Muscle layer of duodenum (tissue), 2 donors: Measurements from ENCODE around the gene RALGPS1.

Experiments used
- H3K27ac ChIP-seq: one replicate; pipeline ENCODE4 v1.7.0; 2013; ENCODE audit warnings: mild to moderate bottlenecking, low read length
- H3K27me3 ChIP-seq: one replicate; pipeline ENCODE4 v1.7.0; 2013; ENCODE audit warnings: low read depth, mild to moderate bottlenecking, control low read depth, low read length
- H3K36me3 ChIP-seq, 2 donors: one replicate each; pipeline ENCODE4 v1.7.0; 2013; ENCODE audit warnings: low read length in 2 of 2, control low read depth in 1 of 2, mild to moderate bottlenecking in 1 of 2; ENCODE audit not compliant: insufficient read depth in 2 of 2, control insufficient read depth in 1 of 2
- H3K4me1 ChIP-seq, 2 donors: one replicate each; pipeline ENCODE4 v1.7.0; 2013; ENCODE audit warnings: low read length in 2 of 2, mild to moderate bottlenecking in 2 of 2, control low read depth in 1 of 2, moderate library complexity in 1 of 2; ENCODE audit not compliant: insufficient read depth in 2 of 2, control insufficient read depth in 1 of 2
- H3K4me3 ChIP-seq, 2 donors: one replicate each; pipeline ENCODE4 v1.7.0; 2013; ENCODE audit warnings: low read length in 2 of 2, low read depth in 1 of 2, mild to moderate bottlenecking in 1 of 2
- H3K9me3 ChIP-seq, 2 donors: one replicate each; pipeline ENCODE4 v1.7.0; 2013; ENCODE audit warnings: low read length in 2 of 2, control low read depth in 1 of 2, mild to moderate bottlenecking in 1 of 2; ENCODE audit not compliant: control insufficient read depth in 1 of 2
- donor health status: healthy.

RALGPS1 gene

GRCh38 chr9:127058645-127059021 is 144.1 kb downstream of the RALGPS1 start:
- Histone ChIP-seq H3K27ac (no peak overlapping the region), H3K4me1 (peaks cover 3 to 14% of the 10 kb centered on the region in 2 donors)

DNA sequence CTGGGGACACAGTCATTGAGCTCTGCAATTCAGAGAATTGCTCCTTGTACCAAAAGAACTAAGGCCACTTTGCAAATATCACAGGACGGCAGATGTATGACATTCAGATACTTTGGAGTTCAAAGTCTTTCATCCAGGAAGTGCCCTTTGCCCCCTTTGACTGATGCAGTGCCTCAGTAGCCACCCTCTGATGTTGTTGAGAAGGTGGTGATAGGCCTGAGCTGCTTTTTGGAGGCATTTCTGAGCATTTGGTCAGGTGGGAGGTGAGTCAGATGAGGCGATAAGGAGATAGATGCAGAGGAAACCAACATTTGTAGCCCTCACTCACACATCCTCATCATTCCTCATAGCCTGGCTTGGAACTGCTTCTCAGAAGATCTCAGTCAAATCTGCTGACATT is 144.4 kb downstream of the RALGPS1 start:
- H3K4me3 ChIP-seq: no peak overlapping the region
- peaks cover 0 to 14% of the 10 kb centered on the region in 2 donors for H3K4me1 ChIP-seq
- no peak overlapping the region for H3K27ac ChIP-seq
- no peaks in the 10 kb centered on the region for H3K9me3 ChIP-seq
- no peaks in the 10 kb centered on the region for H3K27me3 ChIP-seq
- no peaks in the 10 kb centered on the region for H3K36me3 ChIP-seq

More at GRCh38 chr9:127058645-127059021, 144.1 kb downstream of the RALGPS1 start:
- Histone ChIP-seq H3K27me3 (no peaks in the 10 kb centered on the region), H3K4me3 (no peak overlapping the region), H3K36me3 (no peaks in the 10 kb centered on the region), H3K9me3 (no peaks in the 10 kb centered on the region)

DNA sequence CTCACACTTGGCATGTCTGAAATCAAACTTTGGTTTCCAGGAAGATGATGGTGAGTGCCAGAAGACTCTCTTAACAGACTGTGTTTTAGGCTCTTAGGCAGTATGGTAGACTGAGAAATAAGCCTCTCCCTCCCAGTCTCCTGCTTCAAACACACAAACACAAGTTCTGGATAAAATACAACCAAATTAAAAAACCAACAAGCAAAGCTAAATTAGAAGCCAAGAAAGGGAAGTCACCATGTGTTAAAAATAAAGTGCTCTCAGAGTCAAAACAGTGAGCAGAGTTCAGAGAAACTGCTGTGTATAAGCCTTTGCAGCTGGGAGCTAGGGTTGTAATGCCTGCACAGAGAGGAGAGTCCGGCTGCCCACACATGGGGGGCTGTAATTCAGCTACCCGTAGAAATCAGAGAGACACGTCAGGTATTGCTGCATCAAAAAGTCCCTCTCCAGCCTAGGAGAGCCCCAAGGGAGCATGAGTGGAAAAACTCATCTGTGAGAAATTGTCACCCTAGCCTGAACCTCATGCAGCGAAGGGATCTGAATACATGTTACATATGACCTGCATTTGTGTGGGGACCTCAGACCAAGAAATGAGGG is 145.3 kb downstream of the RALGPS1 start:
- Histone ChIP-seq H3K9me3 (no peaks in the 10 kb centered on the region), H3K4me1 (peaks cover 0 to 14% of the 10 kb centered on the region in 2 donors), H3K27ac (no peak overlapping the region), H3K36me3 (no peaks in the 10 kb centered on the region), H3K27me3 (no peaks in the 10 kb centered on the region), H3K4me3 (no peak overlapping the region)

- H3K36me3 ChIP-seq: no peaks in the 10 kb centered on the region
- no peak overlapping the region for H3K4me3 ChIP-seq
- H3K27ac ChIP-seq: no peak overlapping the region
- no peaks in the 10 kb centered on the region for H3K9me3 ChIP-seq
- peaks cover 0 to 14% of the 10 kb centered on the region in 2 donors for H3K4me1 ChIP-seq
- no peaks in the 10 kb centered on the region for H3K27me3 ChIP-seq
Measured at GRCh38 chr9:127061411-127061810, 146.8 kb downstream of the RALGPS1 start.

DNA sequence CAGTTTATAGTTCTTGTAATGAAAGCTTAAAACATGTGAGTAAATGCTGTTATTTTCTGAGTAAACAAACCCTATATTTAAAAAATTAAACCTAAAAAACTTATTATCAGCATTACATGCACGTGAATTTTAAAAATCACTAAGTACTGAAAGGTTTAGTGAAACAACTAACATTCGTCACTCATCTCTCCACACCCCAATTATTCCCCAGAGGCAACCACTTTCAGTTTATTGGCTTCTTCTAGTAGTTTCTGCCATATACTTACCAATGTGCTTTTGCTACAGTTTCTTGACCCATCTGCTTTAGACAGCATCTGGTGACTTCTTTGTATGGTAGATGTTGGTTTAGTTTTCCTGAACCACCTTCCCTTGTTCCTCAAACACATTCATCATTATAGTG is 149.8 kb downstream of the RALGPS1 start:
- H3K27ac ChIP-seq: no peak overlapping the region

DNA sequence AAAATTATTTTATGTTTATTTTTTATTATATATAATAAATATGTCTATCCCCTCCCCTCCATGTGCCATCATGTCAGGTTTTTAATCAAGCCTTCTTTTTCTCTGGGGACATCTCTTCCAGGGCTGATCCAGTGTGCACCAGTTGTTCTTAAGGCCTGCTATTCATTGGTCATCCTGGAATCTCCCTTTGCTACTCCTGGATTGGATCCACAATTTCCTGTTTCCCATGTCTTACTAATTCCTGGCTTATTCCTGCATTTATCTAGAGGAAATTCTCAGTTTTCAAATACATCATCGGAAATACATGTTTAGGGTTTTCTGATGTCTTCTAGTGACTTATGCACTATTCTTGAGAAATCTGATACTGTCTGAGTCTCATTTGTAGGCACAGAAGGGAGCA is 151.0 kb downstream of the RALGPS1 start:
- Histone ChIP-seq H3K9me3 (no peaks in the 10 kb centered on the region), H3K4me3 (no peak overlapping the region), H3K4me1 (peaks cover 0 to 3% of the 10 kb centered on the region in 2 donors), H3K36me3 (peaks cover 5 to 7% of the 10 kb centered on the region in 2 donors), H3K27ac (no peak overlapping the region), H3K27me3 (no peaks in the 10 kb centered on the region)

More for the DNA sequence above, 149.8 kb downstream of the RALGPS1 start:
- Histone ChIP-seq H3K4me1 (peaks cover 3 to 11% of the 10 kb centered on the region in 2 donors), H3K9me3 (no peaks in the 10 kb centered on the region), H3K27me3 (no peaks in the 10 kb centered on the region), H3K4me3 (no peak overlapping the region), H3K36me3 (peaks cover 2 to 5% of the 10 kb centered on the region in 2 donors)

- H3K4me1 ChIP-seq: peaks cover 0 to 3% of the 10 kb centered on the region in 2 donors
- H3K4me3 ChIP-seq: no peak overlapping the region
- H3K9me3 ChIP-seq: no peaks in the 10 kb centered on the region
- no peak overlapping the region for H3K27ac ChIP-seq
- peaks cover 5 to 7% of the 10 kb centered on the region in 2 donors for H3K36me3 ChIP-seq
- H3K27me3 ChIP-seq: no peaks in the 10 kb centered on the region
Measured at GRCh38 chr9:127066060-127066850, 151.7 kb downstream of the RALGPS1 start.

GRCh38 chr9:127066851-127067136 is 152.2 kb downstream of the RALGPS1 start:
- no peak overlapping the region for H3K27ac ChIP-seq
- peaks cover 5 to 7% of the 10 kb centered on the region in 2 donors for H3K36me3 ChIP-seq
- peaks cover 0 to 3% of the 10 kb centered on the region in 2 donors for H3K4me1 ChIP-seq
- no peaks in the 10 kb centered on the region for H3K9me3 ChIP-seq
- no peak overlapping the region for H3K4me3 ChIP-seq
- H3K27me3 ChIP-seq: no peaks in the 10 kb centered on the region

- no peak overlapping the region for H3K4me3 ChIP-seq
- no peaks in the 10 kb centered on the region for H3K9me3 ChIP-seq
- peaks cover 0 to 3% of the 10 kb centered on the region in 2 donors for H3K4me1 ChIP-seq
- peaks cover 5 to 7% of the 10 kb centered on the region in 2 donors for H3K36me3 ChIP-seq
- H3K27ac ChIP-seq: no peak overlapping the region
- H3K27me3 ChIP-seq: no peaks in the 10 kb centered on the region
Measured at GRCh38 chr9:127067603-127068220, 153.1 kb downstream of the RALGPS1 start.

- Histone ChIP-seq H3K9me3 (no peaks in the 10 kb centered on the region), H3K27me3 (no peaks in the 10 kb centered on the region), H3K27ac (no peak overlapping the region), H3K36me3 (peaks cover 0 to 3% of the 10 kb centered on the region in 2 donors), H3K4me1 (peaks cover 3 to 27% of the 10 kb centered on the region in 2 donors), H3K4me3 (no peak overlapping the region)
Measured at GRCh38 chr9:127074561-127075548, 160.3 kb downstream of the RALGPS1 start.
